ENCODE data around the gene RFC4.

Gene RFC4

GRCh38 chr3:186786922-186787321, 19.4 kb downstream of the RFC4 start:
- Histone ChIP-seq H3K9me3 (ENCODE audit: control insufficient read depth, insufficient read depth, low read length) (no peaks in the 10 kb centered on the region), H3K4me1 (ENCODE audit: insufficient read depth, low read length) (0 out of 2 replicates have a peak, but pooled peaks cover 1% of the 10 kb centered on the region), H3K9ac (ENCODE audit: low read depth, low read length) (0 out of 2 replicates have a peak overlapping the region, but pooled peaks have one; percentile 7), H3K36me3 (ENCODE audit: insufficient read depth, low read length) (peaks cover 50% of the 10 kb centered on the region)

- peak overlapping the region; percentile 99 for H3K9ac ChIP-seq (ENCODE audit: low read depth, low read length)
- no peaks in the 10 kb centered on the region for H3K9me3 ChIP-seq (ENCODE audit: control insufficient read depth, insufficient read depth, low read length)
- peaks cover 50% of the 10 kb centered on the region for H3K36me3 ChIP-seq (ENCODE audit: insufficient read depth, low read length)
- peaks cover 2% of the 10 kb centered on the region; the same call in 1 of the 2 replicates for H3K4me1 ChIP-seq (ENCODE audit: insufficient read depth, low read length)
These were observed 20.7 kb downstream of the RFC4 start for GRCh38 chr3:186785495-186786018.

DNA sequence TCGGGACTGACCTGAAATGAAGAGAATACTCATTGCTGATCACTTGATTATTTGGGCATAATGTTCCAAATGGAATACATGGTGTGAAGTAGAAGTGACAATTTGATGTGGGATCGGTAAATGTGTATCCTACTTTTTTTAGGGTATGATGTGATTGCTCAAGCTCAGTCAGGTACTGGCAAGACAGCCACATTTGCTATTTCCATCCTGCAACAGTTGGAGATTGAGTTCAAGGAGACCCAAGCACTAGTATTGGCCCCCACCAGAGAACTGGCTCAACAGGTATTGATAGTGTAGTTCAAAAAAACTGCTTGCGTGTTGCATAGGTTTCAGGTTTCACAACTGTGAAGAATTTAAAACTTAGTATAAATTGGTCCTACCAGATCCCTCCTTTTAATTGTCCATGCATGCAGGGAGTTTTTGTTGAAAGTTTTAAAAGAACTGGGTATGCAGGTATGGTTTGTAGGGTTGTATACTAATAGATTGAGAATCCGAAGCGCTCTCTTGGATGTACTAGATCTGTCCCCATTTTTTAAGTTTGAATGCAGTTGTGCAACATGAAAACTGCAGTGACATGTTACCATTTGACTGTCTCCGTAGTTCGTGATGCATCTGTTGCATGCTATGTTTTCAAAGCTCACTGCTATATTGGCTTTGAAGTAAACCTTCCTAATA, 21.3 kb downstream of the RFC4 start:
- Histone ChIP-seq H3K9me3 (ENCODE audit: control insufficient read depth, insufficient read depth, low read length) (no peaks in the 10 kb centered on the region), H3K36me3 (ENCODE audit: insufficient read depth, low read length) (peaks cover 50% of the 10 kb centered on the region), H3K9ac (ENCODE audit: low read depth, low read length) (peak overlapping the region; percentile 99), H3K4me1 (ENCODE audit: insufficient read depth, low read length) (peaks cover 2% of the 10 kb centered on the region; the same call in 1 of the 2 replicates)

- Histone ChIP-seq H3K9me3 (ENCODE audit: control insufficient read depth, insufficient read depth, low read length) (no peaks in the 10 kb centered on the region), H3K36me3 (ENCODE audit: insufficient read depth, low read length) (peaks cover 47% of the 10 kb centered on the region), H3K9ac (ENCODE audit: low read depth, low read length) (peak overlapping the region; percentile 99), H3K4me1 (ENCODE audit: insufficient read depth, low read length) (peaks cover 2% of the 10 kb centered on the region; the same call in 1 of the 2 replicates)
These were observed 22.4 kb downstream of the RFC4 start for GRCh38 chr3:186783731-186784515.

DNA sequence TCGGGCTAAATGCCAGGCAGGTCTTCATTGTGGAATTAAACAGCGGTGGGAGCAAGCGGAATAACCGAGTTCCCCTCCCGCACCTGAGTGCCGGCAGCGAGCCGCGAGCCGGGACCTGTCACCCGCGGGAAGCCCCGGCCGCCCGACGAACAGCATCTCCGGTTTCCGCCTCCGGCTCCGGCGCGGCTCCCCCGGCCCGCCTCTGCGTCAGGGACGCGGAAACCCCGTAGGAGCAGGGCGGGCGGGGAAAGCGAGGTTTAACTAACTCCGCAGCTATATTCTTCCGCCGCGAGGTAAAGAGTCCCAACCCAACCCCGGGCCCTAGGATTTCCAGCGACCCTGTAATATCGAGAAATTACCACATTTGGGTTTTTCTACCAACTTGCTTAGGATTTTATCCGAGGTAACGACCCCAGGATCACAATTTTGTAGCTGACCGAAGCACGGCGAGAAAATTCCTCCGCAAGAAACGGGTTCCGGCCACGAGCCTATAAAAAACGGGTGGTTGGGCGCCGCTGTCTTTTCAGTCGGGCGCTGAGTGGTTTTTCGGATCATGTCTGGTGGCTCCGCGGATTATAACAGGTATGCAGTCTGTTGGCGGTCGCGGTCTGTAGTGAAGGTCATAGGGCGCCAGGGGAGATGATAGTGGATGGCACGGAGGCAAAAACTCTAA, 23.1 kb downstream of the RFC4 start, which contains the start of gene EIF4A2:
Gene EIF4A2 (plus strand): TSS at position 520 of the 673 bp plus-strand sequence. CDS start 34 bp downstream, at position 554.
- Histone ChIP-seq H3K4me1 (ENCODE audit: insufficient read depth, low read length) (peaks cover 2% of the 10 kb centered on the region; the same call in 1 of the 2 replicates), H3K36me3 (ENCODE audit: insufficient read depth, low read length) (peaks cover 41% of the 10 kb centered on the region), H3K9me3 (ENCODE audit: control insufficient read depth, insufficient read depth, low read length) (no peaks in the 10 kb centered on the region), H3K9ac (ENCODE audit: low read depth, low read length) (peak within 1 kb of the TSS; percentile 99)

GRCh38 chr3:186782542-186783057, 23.7 kb downstream of the RFC4 start:
- Histone ChIP-seq H3K9ac (ENCODE audit: low read depth, low read length) (peak overlapping the region; percentile 99), H3K9me3 (ENCODE audit: control insufficient read depth, insufficient read depth, low read length) (no peaks in the 10 kb centered on the region), H3K4me1 (ENCODE audit: insufficient read depth, low read length) (peaks cover 2% of the 10 kb centered on the region; the same call in 1 of the 2 replicates), H3K36me3 (ENCODE audit: insufficient read depth, low read length) (peaks cover 35% of the 10 kb centered on the region)

DNA sequence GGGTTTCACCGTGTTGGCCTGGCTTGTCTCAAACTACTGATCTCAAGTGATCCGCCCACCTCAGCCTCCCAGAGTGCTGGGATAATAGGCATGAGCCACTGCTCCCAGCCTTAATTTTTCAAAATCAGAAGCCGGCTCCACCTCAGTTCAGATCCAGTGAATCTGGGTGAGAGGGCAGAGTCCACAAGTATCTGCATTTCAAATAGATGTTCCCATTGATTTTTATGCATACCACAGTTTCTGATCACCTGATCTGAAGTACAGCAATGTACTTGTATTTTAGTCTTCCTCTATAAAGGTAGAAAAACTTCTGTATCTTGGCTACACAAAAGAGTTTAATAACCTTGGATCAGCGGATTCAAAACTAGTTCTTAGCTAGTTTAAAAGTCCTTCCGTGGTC, 27.1 kb downstream of the RFC4 start:
- Histone ChIP-seq H3K9ac (ENCODE audit: low read depth, low read length) (no peak overlapping the region), H3K4me1 (ENCODE audit: insufficient read depth, low read length) (peaks cover 8% of the 10 kb centered on the region), H3K36me3 (ENCODE audit: insufficient read depth, low read length) (peaks cover under 1% of the 10 kb centered on the region; the same call in 1 of the 2 replicates), H3K9me3 (ENCODE audit: control insufficient read depth, insufficient read depth, low read length) (no peaks in the 10 kb centered on the region)

- Histone ChIP-seq H3K9me3 (ENCODE audit: control insufficient read depth, insufficient read depth, low read length) (no peaks in the 10 kb centered on the region), H3K36me3 (ENCODE audit: insufficient read depth, low read length) (no peaks in the 10 kb centered on the region), H3K4me1 (ENCODE audit: insufficient read depth, low read length) (peaks cover 10% of the 10 kb centered on the region; the same call in 1 of the 2 replicates), H3K9ac (ENCODE audit: low read depth, low read length) (no peak overlapping the region)
These were observed 30.3 kb downstream of the RFC4 start for GRCh38 chr3:186775999-186776398.

DNA sequence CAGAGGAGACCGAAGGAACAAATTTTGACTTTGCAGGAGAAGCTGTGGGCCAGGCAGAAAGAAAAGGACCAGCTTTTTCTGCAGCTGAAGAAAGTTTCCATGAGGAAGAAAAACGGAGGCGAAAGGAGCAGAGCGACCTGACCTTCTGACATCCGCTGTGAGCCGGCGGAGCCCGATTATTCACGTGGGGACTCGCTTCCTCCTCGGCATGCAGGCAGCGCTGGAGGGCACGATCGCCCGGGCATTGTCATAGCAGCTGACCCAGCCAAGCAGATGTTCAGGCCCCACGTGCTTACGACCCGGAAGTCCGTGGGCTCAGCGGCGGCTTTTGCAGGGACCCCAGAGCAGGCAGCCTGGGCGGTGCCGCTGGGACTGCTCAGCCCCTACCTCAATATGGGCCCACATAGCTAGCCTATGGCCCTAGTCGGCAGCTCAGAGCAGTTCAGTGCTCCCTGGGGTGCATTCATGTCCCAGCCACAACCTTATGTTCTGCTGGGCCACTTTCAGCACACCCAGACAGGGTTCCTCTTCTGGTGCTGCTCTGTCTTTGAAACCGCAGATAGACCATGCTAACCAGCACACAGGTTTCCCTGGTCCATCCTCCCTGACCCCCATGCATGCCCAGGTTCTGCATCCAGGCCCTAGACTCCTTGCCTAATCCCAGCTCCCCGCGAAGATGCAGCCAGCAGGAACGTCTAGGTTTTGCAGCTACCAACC, 33.4 kb downstream of the RFC4 start:
- Histone ChIP-seq H3K9ac (ENCODE audit: low read depth, low read length) (peak overlapping the region; percentile 45; the same call in 1 of the 2 replicates), H3K9me3 (ENCODE audit: control insufficient read depth, insufficient read depth, low read length) (no peaks in the 10 kb centered on the region), H3K36me3 (ENCODE audit: insufficient read depth, low read length) (no peaks in the 10 kb centered on the region), H3K4me1 (ENCODE audit: insufficient read depth, low read length) (peaks cover 10% of the 10 kb centered on the region; the same call in 1 of the 2 replicates)

DNA sequence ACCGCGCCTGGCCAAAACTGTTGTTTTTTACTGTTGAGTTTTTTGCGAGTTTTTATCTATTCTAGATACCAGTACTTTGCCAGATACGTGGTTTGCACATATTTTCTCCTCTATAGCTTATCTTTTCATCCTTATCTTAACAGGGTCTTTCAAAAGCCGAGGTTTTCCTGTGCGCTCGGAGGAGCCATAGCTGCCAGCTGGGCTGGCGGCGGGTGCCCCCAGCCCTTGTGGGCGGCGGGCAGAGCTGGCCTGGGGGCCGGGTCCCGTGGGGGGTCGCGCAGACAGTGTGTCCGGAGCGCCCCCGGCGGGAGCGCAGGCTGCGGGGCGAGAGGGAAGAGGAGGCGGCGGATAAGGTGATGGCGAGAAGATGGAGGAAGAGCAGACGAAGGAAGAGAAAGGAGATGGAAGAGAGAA, 34.0 kb downstream of the RFC4 start:
- H3K9me3 ChIP-seq (ENCODE audit: control insufficient read depth, insufficient read depth, low read length): no peaks in the 10 kb centered on the region
- peaks cover 10% of the 10 kb centered on the region; the same call in 1 of the 2 replicates for H3K4me1 ChIP-seq (ENCODE audit: insufficient read depth, low read length)
- peak overlapping the region; percentile 45; the same call in 1 of the 2 replicates for H3K9ac ChIP-seq (ENCODE audit: low read depth, low read length)
- no peaks in the 10 kb centered on the region for H3K36me3 ChIP-seq (ENCODE audit: insufficient read depth, low read length)

DNA sequence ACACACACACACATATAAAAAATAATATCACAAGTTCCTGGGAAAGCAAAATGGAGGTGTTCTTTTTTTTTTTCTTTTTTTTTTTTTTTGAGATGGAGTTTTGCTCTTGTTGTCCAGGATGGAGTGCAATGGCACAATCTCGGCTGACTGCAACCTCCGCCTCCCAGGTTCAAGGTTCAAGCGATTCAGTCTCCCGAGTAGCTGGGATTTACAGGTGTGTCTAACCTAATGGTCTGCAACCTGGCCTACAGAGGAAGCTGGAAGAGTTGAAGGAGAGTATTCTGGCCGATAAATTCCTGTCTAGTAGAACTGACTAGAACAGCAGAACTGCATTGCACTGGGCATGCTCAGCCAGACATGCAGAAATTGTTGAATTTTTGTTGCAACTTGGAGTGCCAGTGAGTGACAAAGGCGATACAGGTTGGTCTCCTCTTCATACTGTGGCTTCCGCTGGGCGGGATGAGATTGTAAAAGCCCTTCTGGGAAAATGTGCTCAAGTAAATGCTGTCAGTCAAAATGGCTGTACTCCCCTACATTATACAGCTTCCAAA, 45.3 kb downstream of the RFC4 start:
- no peaks in the 10 kb centered on the region; the same call in 1 of the 2 replicates for H3K4me1 ChIP-seq (ENCODE audit: insufficient read depth, low read length)
- no peak overlapping the region for H3K9ac ChIP-seq (ENCODE audit: low read depth, low read length)
- H3K36me3 ChIP-seq (ENCODE audit: insufficient read depth, low read length): no peaks in the 10 kb centered on the region
- no peaks in the 10 kb centered on the region for H3K9me3 ChIP-seq (ENCODE audit: control insufficient read depth, insufficient read depth, low read length)

DNA sequence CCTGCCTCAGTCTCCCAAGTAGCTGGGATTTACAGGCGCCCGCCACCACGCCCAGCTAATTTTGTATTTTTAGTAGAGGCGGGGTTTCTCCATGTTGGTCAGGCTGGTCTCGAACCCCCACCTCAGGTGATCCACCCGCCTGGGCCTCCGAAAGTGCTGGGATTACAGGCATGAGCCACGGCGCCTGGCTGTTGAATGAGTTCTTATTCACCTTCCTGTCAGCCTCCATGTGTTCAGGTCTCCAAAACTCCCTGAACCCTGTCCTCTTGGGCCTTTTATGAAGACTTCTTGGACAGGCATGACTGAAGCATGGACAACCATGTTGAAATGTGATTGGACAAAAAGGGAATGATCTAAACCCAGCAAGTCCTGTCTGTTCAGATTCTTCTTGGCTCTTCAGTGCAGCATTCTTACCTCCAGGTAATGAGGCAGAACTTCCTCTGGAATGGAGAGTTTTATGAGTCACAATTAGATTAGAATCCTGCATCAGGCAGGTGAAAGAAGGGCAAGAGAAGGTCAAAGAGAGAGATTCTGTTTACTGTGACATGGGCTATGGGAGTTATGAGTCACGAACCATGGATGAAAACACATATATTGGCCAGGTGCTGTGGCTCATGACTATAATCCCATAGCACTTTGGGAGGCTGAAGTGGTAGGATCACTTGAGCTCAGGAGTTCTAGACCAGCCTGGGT, 46.0 kb downstream of the RFC4 start:
- no peaks in the 10 kb centered on the region; the same call in 1 of the 2 replicates for H3K4me1 ChIP-seq (ENCODE audit: insufficient read depth, low read length)

More for the DNA sequence above, 46.0 kb downstream of the RFC4 start:
- Histone ChIP-seq H3K9me3 (ENCODE audit: control insufficient read depth, insufficient read depth, low read length) (no peaks in the 10 kb centered on the region), H3K9ac (ENCODE audit: low read depth, low read length) (no peak overlapping the region), H3K36me3 (ENCODE audit: insufficient read depth, low read length) (no peaks in the 10 kb centered on the region)
